ENCODE data around the gene MAPK10. TPM values are rescaled to one million over a fixed set of nuclear protein-coding genes. Genes with fewer than 3 reads are reported as not detected.

The MAPK10 gene
- total RNA-seq (2022; extraction: Qiagen RNA extraction; ENCODE audit: low read depth) = 0.27 to 0.86 TPM (median 0.44 TPM) in 5 replicates

GRCh38 chr4:86359944-86360478, at the start of gene MAPK10:
TSS of gene MAPK10 (minus strand) at chr4:86360053.

Other genes starting within 250 kb of the MAPK10 start
- gene PTPN13, start 234.3 kb upstream of the MAPK10 start, total RNA-seq (2022; extraction: Qiagen RNA extraction; ENCODE audit: low read depth) = 3.4 to 5.2 TPM (median 4.2 TPM) in 5 replicates

Measured in A549 treated with ZK216348 at 1 μM for 4 hours (cell line).